C4-2B (cell line): ENCODE results near the gene PLA2G4F.
"Not testable (repeated sequence)": the region's sequence is repeated elsewhere in the genome, so short reads cannot be mapped to it uniquely, and the experiment has no call there.

Source experiments
- H3K27ac ChIP-seq: fragments of 450-650 bp; 2 replicates; pipeline ENCODE4 v1.5.1; 2017
- CTCF ChIP-seq: fragments of 450-650 bp; conservative IDR thresholded peaks from 2 replicates; pipeline ENCODE4 v1.5.1; 2017; ENCODE audit warnings: mild to moderate bottlenecking
- ZFX ChIP-seq: fragments of 450-650 bp; IDR thresholded peaks from 2 replicates; pipeline ENCODE4 v1.6.1; 2017

PLA2G4F gene

DNA sequence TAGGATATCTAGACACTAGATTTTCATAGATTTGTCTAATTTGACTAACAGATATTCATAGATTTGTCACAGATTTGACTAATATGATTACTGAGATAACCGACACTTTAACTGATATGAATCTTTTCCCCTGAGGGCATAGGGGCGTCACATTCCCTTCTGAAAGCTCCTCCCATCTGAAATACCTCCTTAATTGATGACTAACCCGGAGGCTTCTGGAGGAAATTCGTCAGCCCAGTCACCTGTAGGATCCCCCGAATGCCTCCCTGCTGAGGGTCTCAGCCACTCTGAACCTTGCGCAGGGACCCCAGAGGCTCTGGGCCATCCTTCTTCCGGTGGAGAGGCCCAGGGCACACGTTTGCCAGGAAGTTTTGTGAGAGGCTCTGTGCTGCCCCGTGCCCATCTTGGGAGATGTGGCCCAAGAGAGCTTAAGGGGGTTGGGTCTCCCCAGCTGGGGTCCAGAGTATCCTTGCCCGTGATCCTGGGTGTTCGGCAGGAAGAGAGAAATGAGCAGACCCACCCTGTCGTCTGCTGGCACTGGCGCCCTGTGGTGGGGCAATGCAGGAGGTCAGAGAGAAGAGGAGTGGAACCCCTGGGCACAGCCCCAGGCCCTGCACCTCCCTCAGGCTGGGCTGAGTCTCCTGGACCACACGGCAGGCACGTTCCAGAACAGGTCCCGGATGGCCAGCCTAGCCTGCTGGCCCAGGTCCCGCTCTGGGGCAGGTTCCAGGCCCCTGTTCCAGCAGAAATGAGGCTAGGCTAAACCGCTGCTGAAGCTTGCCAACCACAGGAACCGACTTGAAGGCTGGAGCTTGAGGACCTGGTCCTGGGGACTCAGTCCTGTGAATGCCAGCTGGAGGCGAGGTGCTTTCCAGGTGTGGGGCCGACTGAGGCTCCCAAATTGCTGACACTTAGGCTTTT, 63.8 kb downstream of the PLA2G4F start:
- no peak for TF ChIP-seq CTCF
- no peak for TF ChIP-seq ZFX
- peak overlapping the region; percentile 49 for H3K27ac ChIP-seq

DNA sequence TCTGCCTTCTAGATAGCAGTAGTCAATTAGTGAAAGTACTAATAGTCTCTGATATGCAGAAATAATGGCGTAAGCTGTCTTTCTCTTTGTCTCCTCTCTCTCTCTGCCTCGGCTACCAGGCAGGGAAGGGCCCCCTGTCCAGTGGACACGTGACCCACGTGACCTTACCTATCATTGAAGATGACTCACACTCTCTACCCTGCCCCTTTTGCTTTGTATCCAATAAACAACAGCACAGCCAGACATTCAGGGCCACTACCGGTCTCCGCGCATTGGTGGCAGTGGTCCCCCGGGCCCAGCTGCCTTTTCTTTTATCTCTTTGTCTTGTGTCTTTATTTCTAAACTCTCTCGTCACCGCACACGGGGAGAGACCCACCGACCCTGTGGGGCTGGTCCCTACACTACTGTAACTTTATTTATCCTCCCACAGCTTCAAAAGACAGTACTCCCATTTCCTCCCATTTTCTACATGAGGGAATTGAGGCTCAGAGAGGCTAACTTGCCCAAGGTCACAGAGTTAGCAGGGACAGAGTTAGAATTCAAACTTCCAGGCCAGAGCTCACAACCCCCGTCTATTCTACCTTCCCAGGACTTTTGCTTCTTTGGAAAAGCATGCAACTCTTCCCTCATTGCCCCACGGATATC, 64.6 kb downstream of the PLA2G4F start:
- H3K27ac ChIP-seq = not testable (repeated sequence)

- no peak for TF ChIP-seq ZFX
- TF ChIP-seq CTCF = no peak
- no peak overlapping the region for H3K27ac ChIP-seq
Observed at GRCh38 chr15:42090781-42091180, 65.7 kb downstream of the PLA2G4F start.

DNA sequence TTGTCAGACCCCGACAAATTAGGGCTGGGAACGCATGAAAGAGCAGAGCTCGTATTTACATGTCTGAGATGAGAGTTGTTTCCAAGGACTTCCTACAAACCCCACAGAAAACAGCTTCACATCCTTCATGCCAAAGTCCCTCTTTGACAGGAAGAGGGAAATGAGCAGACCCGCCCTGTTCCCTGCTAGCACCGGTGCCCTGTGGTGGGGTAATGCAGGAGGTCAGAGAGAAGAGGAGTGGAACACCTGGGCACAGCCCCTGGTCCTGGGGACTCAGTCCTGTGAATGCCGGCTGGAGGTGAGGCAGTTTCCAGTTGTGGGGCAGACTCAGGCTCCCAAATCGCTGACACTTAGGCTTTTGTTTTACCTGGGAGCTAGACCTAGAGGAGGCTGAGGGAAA, 66.1 kb downstream of the PLA2G4F start:
- TF ChIP-seq CTCF = no peak
- no peak for TF ChIP-seq ZFX
- no peak overlapping the region for H3K27ac ChIP-seq

GRCh38 chr15:42089942-42090341, 66.5 kb downstream of the PLA2G4F start:
- TF ChIP-seq CTCF = no peak
- TF ChIP-seq ZFX = no peak
- H3K27ac ChIP-seq = no peak overlapping the region
